HG03159 (cell line): ENCODE measurements around the gene DLGAP4.

Experiments used
- ATAC-seq: cut with Tn5 transposase; IDR thresholded peaks from one replicate; pipeline ENCODE4 v1.9.1; 2021; ENCODE audit warnings: mild to moderate bottlenecking, moderate library complexity; ENCODE audit not compliant: unreplicated experiment

Gene DLGAP4, protein sequence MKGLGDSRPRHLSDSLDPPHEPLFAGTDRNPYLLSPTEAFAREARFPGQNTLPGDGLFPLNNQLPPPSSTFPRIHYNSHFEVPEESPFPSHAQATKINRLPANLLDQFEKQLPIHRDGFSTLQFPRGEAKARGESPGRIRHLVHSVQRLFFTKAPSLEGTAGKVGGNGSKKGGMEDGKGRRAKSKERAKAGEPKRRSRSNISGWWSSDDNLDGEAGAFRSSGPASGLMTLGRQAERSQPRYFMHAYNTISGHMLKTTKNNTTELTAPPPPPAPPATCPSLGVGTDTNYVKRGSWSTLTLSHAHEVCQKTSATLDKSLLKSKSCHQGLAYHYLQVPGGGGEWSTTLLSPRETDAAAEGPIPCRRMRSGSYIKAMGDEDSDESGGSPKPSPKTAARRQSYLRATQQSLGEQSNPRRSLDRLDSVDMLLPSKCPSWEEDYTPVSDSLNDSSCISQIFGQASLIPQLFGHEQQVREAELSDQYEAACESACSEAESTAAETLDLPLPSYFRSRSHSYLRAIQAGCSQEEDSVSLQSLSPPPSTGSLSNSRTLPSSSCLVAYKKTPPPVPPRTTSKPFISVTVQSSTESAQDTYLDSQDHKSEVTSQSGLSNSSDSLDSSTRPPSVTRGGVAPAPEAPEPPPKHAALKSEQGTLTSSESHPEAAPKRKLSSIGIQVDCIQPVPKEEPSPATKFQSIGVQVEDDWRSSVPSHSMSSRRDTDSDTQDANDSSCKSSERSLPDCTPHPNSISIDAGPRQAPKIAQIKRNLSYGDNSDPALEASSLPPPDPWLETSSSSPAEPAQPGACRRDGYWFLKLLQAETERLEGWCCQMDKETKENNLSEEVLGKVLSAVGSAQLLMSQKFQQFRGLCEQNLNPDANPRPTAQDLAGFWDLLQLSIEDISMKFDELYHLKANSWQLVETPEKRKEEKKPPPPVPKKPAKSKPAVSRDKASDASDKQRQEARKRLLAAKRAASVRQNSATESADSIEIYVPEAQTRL

GRCh38 chr20:36305602-36306551 lies at the start of gene DLGAP4:
DLGAP4 (plus strand) TSS chr20:36306339; CDS start chr20:36431718, 125,379 bp downstream.
- ATAC-seq: no peak

DNA sequence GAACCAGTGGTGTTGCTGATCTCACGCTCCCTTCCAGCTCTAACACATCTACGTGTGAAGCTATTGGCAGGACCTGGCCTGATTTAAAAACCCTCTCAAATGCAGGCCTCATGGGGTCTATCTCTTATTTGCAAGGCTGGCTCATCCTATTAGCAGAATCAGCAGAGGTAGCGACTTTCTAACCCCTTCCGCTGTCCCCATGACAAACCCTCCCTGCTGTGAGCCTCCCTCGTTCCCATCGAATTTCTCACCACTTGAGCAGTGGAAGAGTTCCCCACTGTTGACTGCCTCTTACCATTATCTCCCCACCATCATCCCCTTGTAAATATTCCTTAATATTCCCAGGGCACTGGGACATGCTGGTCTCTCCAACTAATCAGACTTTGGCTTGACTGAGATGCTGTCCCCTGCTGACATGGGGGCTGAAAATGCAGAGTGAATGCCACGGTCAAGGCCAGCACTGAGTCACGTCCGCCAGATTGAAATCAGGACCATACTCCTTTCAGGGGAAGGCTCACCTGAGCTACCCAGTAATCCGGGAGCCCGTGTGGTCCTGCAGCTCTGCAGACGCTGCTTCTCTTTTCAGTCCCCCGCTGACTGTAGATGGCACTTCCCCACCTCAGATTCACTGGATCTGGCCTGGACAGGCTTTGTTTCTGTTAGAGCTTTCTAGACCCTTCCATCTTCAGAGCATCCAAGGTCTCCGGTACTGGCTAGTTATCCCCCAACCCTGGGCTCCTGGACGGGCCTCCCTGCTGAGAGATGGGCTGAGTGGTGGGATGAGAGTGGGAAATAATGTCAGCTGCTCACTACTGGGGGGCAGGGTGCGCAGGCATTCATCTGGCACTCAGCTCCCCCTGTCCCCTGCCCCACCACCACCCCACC lies 46.7 kb upstream of the DLGAP4 start:
- no peak for ATAC-seq

- ATAC-seq: no peak
Observed at GRCh38 chr20:36260316-36260715, 45.8 kb upstream of the DLGAP4 start.

DNA sequence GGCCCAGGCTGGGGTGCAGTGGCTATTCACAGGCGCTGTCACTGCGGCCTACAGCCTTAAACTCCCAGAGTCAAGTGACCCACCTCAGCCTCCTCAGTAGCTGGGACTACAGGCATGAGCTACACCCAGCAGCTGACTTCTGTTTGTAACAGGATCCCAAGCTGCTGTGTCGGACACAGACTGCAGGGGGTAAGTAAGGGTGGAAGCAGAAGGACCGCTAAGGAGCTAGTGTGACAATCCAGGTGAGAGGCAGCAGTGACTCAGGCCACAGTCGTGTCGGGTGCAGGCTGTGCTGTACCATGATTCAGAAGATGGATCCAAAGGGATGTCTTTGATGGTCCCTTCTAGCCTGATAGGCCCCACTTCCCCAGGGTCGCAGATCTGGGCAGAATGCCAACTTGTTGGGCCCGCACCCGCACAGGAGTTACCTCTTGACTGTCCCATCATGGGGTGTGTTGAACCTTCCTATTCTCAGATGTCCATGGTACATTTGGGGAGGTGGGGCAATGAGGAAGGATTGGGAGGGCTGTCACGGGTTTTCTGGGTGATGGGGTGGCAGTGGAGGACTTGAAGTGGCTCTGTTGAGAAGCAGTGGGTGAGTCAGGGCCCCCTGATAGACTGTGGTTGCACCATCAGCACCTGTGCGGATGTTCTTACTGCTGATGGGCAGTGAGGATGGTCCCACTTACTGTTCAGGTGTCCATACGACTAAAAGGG lies 44.6 kb upstream of the DLGAP4 start:
- ATAC-seq: no peak

GRCh38 chr20:36262440-36262839 lies 43.7 kb upstream of the DLGAP4 start:
- no peak for ATAC-seq

- no peak for ATAC-seq
Observed at GRCh38 chr20:36264426-36265246, 41.5 kb upstream of the DLGAP4 start.

GRCh38 chr20:36266189-36266588 lies 40.0 kb upstream of the DLGAP4 start:
- no peak for ATAC-seq

GRCh38 chr20:36267605-36268381 lies 38.3 kb upstream of the DLGAP4 start:
- no peak for ATAC-seq

- ATAC-seq: no peak
Observed at GRCh38 chr20:36268440-36269342, 37.4 kb upstream of the DLGAP4 start.

- ATAC-seq: no peak
Observed at GRCh38 chr20:36269507-36269906, 36.6 kb upstream of the DLGAP4 start.

DNA sequence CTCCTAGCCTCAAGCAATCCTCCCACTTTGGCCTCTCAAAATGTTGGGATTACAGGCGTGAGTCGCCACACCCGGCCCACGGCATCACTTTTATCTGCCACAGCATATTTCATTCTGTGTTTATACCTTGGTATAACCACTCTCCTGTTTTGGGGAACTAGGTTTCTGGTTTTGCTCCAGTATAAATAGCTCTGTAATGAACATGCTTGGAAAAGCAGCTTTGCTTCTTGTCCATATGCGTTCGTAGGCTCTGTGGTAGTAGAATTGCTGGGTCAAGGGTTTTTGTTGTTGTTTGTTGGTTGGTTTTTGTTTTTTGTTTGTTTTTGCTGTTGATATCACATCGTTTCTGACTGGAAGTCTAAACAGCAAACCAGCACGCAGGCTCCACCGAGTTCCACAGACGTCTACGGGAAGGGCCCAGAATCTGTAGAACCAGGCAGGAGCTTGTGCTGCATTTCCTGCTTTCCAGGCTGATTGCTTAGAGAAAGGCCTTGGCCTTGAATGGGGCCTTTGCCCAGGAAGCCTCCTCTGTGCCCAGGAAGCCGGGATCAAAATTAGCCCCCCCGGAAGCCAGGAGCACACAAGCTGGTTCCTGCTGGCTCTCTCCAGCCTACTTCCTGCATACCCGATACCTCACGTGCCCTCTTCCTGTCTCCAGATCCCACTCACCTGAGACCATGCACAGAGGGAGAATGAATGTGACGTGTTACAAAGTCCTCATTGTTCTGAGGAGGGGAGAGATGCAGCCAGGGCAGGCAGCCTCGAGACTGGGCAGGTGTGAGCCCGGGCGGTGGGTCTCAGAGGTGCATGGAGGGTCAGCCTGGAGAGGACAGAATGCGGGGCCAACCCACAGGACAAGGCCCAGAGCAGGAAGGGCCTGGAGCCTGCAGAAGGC lies 35.1 kb upstream of the DLGAP4 start:
- ATAC-seq: no peak

DNA sequence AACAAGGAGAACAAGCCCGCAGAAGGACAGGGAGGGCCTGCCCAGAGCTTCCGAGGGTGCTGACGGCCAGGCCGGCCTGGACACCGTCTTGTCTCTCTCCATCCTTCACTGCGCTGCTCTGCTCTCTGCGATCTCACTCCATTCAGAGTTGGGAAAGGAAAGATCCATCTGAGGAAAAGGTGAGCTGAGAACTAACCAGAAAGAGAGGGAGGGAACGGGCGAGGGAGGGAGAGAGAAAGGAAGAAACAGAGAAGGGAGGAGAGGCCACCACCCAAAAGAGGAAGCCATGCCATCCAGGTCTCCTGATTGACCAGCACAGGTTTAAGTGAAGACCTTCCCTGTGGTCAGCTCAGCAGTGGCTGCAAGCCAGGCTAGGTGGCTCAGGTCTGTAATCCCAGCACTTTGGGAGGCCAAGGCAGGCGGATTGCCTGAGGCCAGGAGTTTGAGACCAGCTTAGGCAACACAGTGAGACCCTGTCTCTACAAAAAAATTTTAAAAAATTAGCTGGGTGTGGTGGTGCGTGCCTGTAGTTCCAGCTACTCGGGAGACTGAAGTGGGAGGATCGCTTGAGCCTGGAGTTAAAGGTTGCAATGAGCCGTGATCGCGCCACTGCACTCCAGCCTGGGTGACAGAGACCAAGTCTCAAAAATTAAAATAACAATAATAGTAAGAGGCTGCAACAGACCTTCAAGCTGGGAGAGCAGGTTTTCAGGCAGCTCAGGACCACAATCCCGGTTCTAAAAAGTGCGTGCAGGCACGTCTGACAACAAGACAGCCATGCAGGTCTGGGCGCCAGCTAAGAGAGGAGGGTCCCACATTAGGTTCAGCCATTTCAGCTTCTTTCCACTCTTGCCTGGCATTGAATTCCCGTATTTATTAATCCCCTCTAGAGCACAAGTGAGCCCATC lies 34.2 kb upstream of the DLGAP4 start:
- no peak for ATAC-seq

DNA sequence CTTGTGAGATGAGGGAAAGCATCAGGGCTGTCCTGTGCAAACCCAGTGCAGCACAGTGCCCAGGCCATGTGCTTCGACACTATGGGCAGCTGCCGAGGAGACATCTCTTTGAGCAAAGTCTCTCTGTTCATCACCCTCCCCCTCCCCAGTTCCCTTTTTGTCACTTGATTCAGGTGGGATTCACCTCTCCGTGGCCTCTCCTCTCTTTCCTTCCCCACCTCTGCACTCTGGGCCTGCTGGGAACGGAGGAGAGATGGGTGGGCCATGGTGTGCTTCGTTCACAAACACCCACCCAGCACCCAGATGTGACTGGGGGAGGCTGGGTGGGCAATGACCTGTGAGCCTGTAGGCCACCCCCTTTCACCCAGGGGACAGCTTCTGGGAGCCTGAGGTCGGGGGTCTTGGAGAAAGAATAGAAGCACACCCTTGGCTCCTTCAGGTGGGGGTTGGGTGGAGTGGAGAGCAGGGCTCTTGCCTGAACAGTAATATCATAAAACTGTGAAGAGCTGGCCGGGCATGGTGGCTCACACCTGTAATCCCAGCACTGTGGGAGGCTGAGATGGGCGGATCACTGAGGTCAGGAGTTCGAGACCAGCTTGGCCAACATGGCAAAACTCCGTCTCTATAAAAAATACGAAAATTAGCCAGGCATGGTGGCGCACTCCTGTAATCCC lies 33.5 kb upstream of the DLGAP4 start:
- no peak for ATAC-seq
